ENCODE measurements around the gene MYZAP.

The MYZAP gene

GRCh38 chr15:57694279-57694678 is 102.6 kb downstream of the MYZAP start:
- DNase-seq (ENCODE audit: low read depth in 2 of 3, low spot score in 2 of 3): no peak

- no peak for DNase-seq (ENCODE audit: low read depth in 2 of 3, low spot score in 2 of 3)
These were observed 104.4 kb downstream of the MYZAP start for GRCh38 chr15:57696146-57696545.

- no peak for DNase-seq (ENCODE audit: low read depth in 2 of 3, low spot score in 2 of 3)
These were observed 105.9 kb downstream of the MYZAP start for GRCh38 chr15:57697588-57697987.

- no peak for DNase-seq (ENCODE audit: low read depth in 2 of 3, low spot score in 2 of 3)
These were observed 106.5 kb downstream of the MYZAP start for GRCh38 chr15:57698243-57698642.

- no peak for DNase-seq (ENCODE audit: low read depth in 2 of 3, low spot score in 2 of 3)
These were observed 107.3 kb downstream of the MYZAP start for GRCh38 chr15:57698991-57699390.

GRCh38 chr15:57703387-57703786 is 111.7 kb downstream of the MYZAP start:
- no peak for DNase-seq (ENCODE audit: low read depth in 2 of 3, low spot score in 2 of 3)

GRCh38 chr15:57704441-57704840 is 112.7 kb downstream of the MYZAP start:
- no peak for DNase-seq (ENCODE audit: low read depth in 2 of 3, low spot score in 2 of 3)

GRCh38 chr15:57705746-57706404 is 114.2 kb downstream of the MYZAP start:
- DNase-seq (ENCODE audit: low read depth in 2 of 3, low spot score in 2 of 3): no peak

GRCh38 chr15:57706405-57707209 is 114.9 kb downstream of the MYZAP start, which contains the start of gene POLR2M:
POLR2M (plus strand) TSS chr15:57706714; CDS start chr15:57706843, 129 bp downstream.
- DNase-seq (ENCODE audit: low read depth in 2 of 3, low spot score in 2 of 3): peak; percentile 51 to 84 (median 75)

- DNase-seq (ENCODE audit: low read depth in 2 of 3, low spot score in 2 of 3): no peak
These were observed 116.3 kb downstream of the MYZAP start for GRCh38 chr15:57708047-57708446.

GRCh38 chr15:57718309-57718708 is 126.6 kb downstream of the MYZAP start:
- DNase-seq (ENCODE audit: low read depth in 2 of 3, low spot score in 2 of 3): no peak

- DNase-seq (ENCODE audit: low read depth in 2 of 3, low spot score in 2 of 3): no peak
These were observed 129.2 kb downstream of the MYZAP start for GRCh38 chr15:57720867-57721266.

- no peak for DNase-seq (ENCODE audit: low read depth in 2 of 3, low spot score in 2 of 3)
These were observed 134.7 kb downstream of the MYZAP start for GRCh38 chr15:57726411-57726810.

GRCh38 chr15:57727031-57727430 is 135.3 kb downstream of the MYZAP start:
- DNase-seq (ENCODE audit: low read depth in 2 of 3, low spot score in 2 of 3): no peak

- DNase-seq (ENCODE audit: low read depth in 2 of 3, low spot score in 2 of 3): no peak
These were observed 136.7 kb downstream of the MYZAP start for GRCh38 chr15:57728436-57728835.

GRCh38 chr15:57730876-57731275 is 139.2 kb downstream of the MYZAP start:
- no peak for DNase-seq (ENCODE audit: low read depth in 2 of 3, low spot score in 2 of 3)

GRCh38 chr15:57731530-57732103 is 139.9 kb downstream of the MYZAP start:
- no peak for DNase-seq (ENCODE audit: low read depth in 2 of 3, low spot score in 2 of 3)

GRCh38 chr15:57732526-57733331 is 141.0 kb downstream of the MYZAP start:
- DNase-seq (ENCODE audit: low read depth in 2 of 3, low spot score in 2 of 3): peak in 1 of 3 experiments; percentile 31

- DNase-seq (ENCODE audit: low read depth in 2 of 3, low spot score in 2 of 3): no peak
These were observed 143.2 kb downstream of the MYZAP start for GRCh38 chr15:57734860-57735259.
